ENCODE data around the gene LEF1. TPM values are rescaled to one million over a fixed set of nuclear protein-coding genes. Genes with fewer than 3 reads are reported as not detected.

Gene LEF1
- total RNA-seq, 5 donors from 2014 or later (not counting 1 experiment from before 2014, with no cell fraction given): 412 to 776 (median 500) TPM

- H3K9me3 Mint-ChIP-seq: no peaks in the 10 kb centered on the region
- ATAC-seq (replicated peaks in 1 of 4) (peak; percentile 54 to 58 (median 57)), DNase-seq (no peak)
- no peak overlapping the region for H3K4me3 Mint-ChIP-seq
- peaks cover 46 to 50% (median 49%) of the 10 kb centered on the region in 3 donors for H3K4me1 Mint-ChIP-seq
- H3K4me1 ChIP-seq (ENCODE audit: control insufficient read depth in 1 of 2, extremely low read depth in 1 of 2, insufficient read depth in 2 of 2, low read length in 2 of 2): peaks cover 17 to 21% of the 10 kb centered on the region in 2 experiments
- H3K27ac ChIP-seq (ENCODE audit: low read length): peak overlapping the region; percentile 14
- peaks cover 19% of the 10 kb centered on the region for H3K36me3 Mint-ChIP-seq
- ChIA-PET CTCF (interaction anchor here in 1 of 2 donors (1.0 to 1.7 kb wide), 2 partner anchors 10 to 12 kb away, joined by 3 to 5 read pairs; no protein-coding TSS in a partner anchor), POLR2A (no interaction called here)
- 73% methylated on average over 5 of the region's 5 CpGs for WGBS (ENCODE audit: insufficient coverage)
- H3K9me3 ChIP-seq: no peaks in the 10 kb centered on the region
- peaks cover 11 to 22% of the 10 kb centered on the region in 2 donors for H3K36me3 ChIP-seq (ENCODE audit: control insufficient read depth in 2 of 2, extremely low read depth in 1 of 2, insufficient read depth in 1 of 2, low read length in 1 of 2)
- no peak overlapping the region for H3K4me3 ChIP-seq (ENCODE audit: control insufficient read depth in 1 of 2, extremely low read depth in 1 of 2, low read length in 1 of 2)
- H3K27me3 ChIP-seq (replicated peaks in 1 of 2; ENCODE audit: control insufficient read depth in 2 of 2, extremely low read depth in 1 of 2, insufficient read depth in 2 of 2, low read length in 1 of 2): no peaks in the 10 kb centered on the region
- H3K27ac Mint-ChIP-seq: peak overlapping the region; percentile 88 to 89
- no peaks in the 10 kb centered on the region for H3K27me3 Mint-ChIP-seq
These were observed 125.2 kb downstream of the LEF1 start for GRCh38 chr4:108043526-108043925.

DNA sequence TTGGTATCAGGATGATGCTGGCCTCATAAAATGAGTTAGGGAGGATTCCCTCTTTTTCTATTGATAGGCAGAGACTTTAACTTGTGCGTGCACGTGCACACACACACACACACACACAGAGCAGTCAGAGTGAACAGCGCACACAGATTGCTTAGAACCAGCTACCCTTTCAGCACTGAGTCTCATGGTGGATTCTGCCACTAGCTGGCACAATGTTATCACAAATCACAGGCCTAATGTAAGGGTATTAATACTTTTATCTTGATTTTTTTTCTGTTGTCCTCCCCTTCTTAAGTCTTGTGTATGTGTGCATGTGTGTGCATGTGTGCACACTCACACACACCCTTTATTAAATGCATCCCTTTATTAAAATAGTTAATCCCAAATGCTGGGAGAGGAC lies 125.8 kb downstream of the LEF1 start:
- Mint-ChIP-seq H3K27me3 (no peaks in the 10 kb centered on the region), H3K9me3 (no peaks in the 10 kb centered on the region), H3K4me3 (no peak overlapping the region), H3K36me3 (peaks cover 15% of the 10 kb centered on the region), H3K4me1 (peaks cover 43 to 48% (median 45%) of the 10 kb centered on the region in 3 donors), H3K27ac (peak overlapping the region; percentile 88 to 89)
- Histone ChIP-seq H3K36me3 (ENCODE audit: control insufficient read depth in 2 of 2, extremely low read depth in 1 of 2, insufficient read depth in 1 of 2, low read length in 1 of 2) (peaks cover 5 to 16% of the 10 kb centered on the region in 2 donors), H3K27ac (ENCODE audit: low read length) (no peak overlapping the region), H3K4me1 (ENCODE audit: control insufficient read depth in 1 of 2, extremely low read depth in 1 of 2, insufficient read depth in 2 of 2, low read length in 2 of 2) (peaks cover 13 to 19% of the 10 kb centered on the region in 2 experiments), H3K4me3 (ENCODE audit: control insufficient read depth in 1 of 2, extremely low read depth in 1 of 2, low read length in 1 of 2) (no peak overlapping the region), H3K27me3 (replicated peaks in 1 of 2; ENCODE audit: control insufficient read depth in 2 of 2, extremely low read depth in 1 of 2, insufficient read depth in 2 of 2, low read length in 1 of 2) (no peaks in the 10 kb centered on the region), H3K9me3 (no peaks in the 10 kb centered on the region)
- ATAC-seq (replicated peaks in 1 of 4) (peak in 3 of 4 experiments; percentile 33 to 43 (median 36)), DNase-seq (peak in 1 of 35 experiments; percentile 38)
- no CpG with 5 or more reads among the region's 3 CpGs for WGBS (ENCODE audit: insufficient coverage)
- CTCF ChIA-PET: interaction anchor here in 1 of 2 donors (1.7 kb wide), 1 partner anchor 12 kb away, joined by 5 read pairs; no protein-coding TSS in a partner anchor
- POLR2A ChIA-PET: no interaction called here

DNA sequence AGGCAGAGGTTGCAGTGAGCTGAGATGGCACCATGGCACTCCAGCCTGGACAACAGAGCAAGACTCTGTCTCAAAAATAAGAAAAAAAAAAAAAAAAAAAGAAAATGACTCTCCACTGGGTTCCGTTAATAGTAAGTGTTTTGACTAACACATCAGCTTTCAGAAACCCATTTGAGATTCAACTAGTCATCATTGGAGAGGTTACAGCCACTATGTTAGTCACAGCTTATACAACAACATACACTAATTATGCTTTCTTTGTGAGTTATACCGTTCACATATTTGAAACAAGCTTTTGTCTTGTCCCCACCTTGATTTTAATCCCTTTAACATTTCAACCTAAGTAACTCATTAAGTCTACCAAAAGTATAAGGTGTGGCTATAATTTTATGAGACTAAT lies 130.8 kb downstream of the LEF1 start:
- peaks cover 0 to 11% of the 10 kb centered on the region in 2 donors for H3K36me3 ChIP-seq (ENCODE audit: control insufficient read depth in 2 of 2, extremely low read depth in 1 of 2, insufficient read depth in 1 of 2, low read length in 1 of 2)
- no peak overlapping the region for H3K4me3 ChIP-seq (ENCODE audit: control insufficient read depth in 1 of 2, extremely low read depth in 1 of 2, low read length in 1 of 2)
- Mint-ChIP-seq H3K4me1 (peaks cover 44 to 55% (median 53%) of the 10 kb centered on the region in 3 donors), H3K36me3 (peaks cover 8% of the 10 kb centered on the region), H3K27ac (peak overlapping the region; percentile 89 to 95), H3K27me3 (no peaks in the 10 kb centered on the region), H3K9me3 (no peaks in the 10 kb centered on the region), H3K4me3 (no peak overlapping the region)
- ChIA-PET POLR2A (interaction anchor here in 1 of 2 donors (0.5 kb wide), 1 partner anchor 515 kb away, joined by 3 read pairs; no protein-coding TSS in a partner anchor), CTCF (interaction anchor here (0.6 to 0.7 kb wide), 2 partner anchors 31 to 56 kb away, joined by 5 to 8 read pairs; no protein-coding TSS in a partner anchor)
- H3K9me3 ChIP-seq: no peaks in the 10 kb centered on the region
- peaks cover 34 to 35% of the 10 kb centered on the region in 2 experiments for H3K4me1 ChIP-seq (ENCODE audit: control insufficient read depth in 1 of 2, extremely low read depth in 1 of 2, insufficient read depth in 2 of 2, low read length in 2 of 2)
- H3K27me3 ChIP-seq (replicated peaks in 1 of 2; ENCODE audit: control insufficient read depth in 2 of 2, extremely low read depth in 1 of 2, insufficient read depth in 2 of 2, low read length in 1 of 2): no peaks in the 10 kb centered on the region
- no peak for ATAC-seq (replicated peaks in 1 of 4)
- no CpG with 5 or more reads among the region's 2 CpGs for WGBS (ENCODE audit: insufficient coverage)
- H3K27ac ChIP-seq (ENCODE audit: low read length): no peak overlapping the region
- DNase-seq: no peak

- ATAC-seq (replicated peaks in 1 of 4) (peak; percentile 98 to 99 (median 99)), DNase-seq (peak; percentile 46 to 92 (median 74))
- H3K36me3 ChIP-seq (ENCODE audit: control insufficient read depth in 2 of 2, extremely low read depth in 1 of 2, insufficient read depth in 1 of 2, low read length in 1 of 2): peaks cover 3 to 11% of the 10 kb centered on the region in 2 donors
- peak overlapping the region; percentile 58 for H3K27ac ChIP-seq (ENCODE audit: low read length)
- H3K36me3 Mint-ChIP-seq: peaks cover 12% of the 10 kb centered on the region
- H3K27me3 ChIP-seq (replicated peaks in 1 of 2; ENCODE audit: control insufficient read depth in 2 of 2, extremely low read depth in 1 of 2, insufficient read depth in 2 of 2, low read length in 1 of 2): no peaks in the 10 kb centered on the region
- H3K9me3 ChIP-seq: no peaks in the 10 kb centered on the region
- 29% methylated on average over 1 of the region's 7 CpGs for WGBS (ENCODE audit: insufficient coverage)
- peak overlapping the region in 1 of 2 donors; percentile 53 for H3K4me3 ChIP-seq (ENCODE audit: control insufficient read depth in 1 of 2, extremely low read depth in 1 of 2, low read length in 1 of 2)
- H3K9me3 Mint-ChIP-seq: no peaks in the 10 kb centered on the region
- peaks cover 35 to 39% of the 10 kb centered on the region in 2 experiments for H3K4me1 ChIP-seq (ENCODE audit: control insufficient read depth in 1 of 2, extremely low read depth in 1 of 2, insufficient read depth in 2 of 2, low read length in 2 of 2)
- H3K4me3 Mint-ChIP-seq: peak overlapping the region; percentile 37 to 53 (median 49)
- no peaks in the 10 kb centered on the region for H3K27me3 Mint-ChIP-seq
- peak overlapping the region; percentile 89 to 95 for H3K27ac Mint-ChIP-seq
- ChIA-PET CTCF (interaction anchor here (0.5 to 1.7 kb wide), 6 partner anchors 11 to 481 kb away, joined by 3 to 7 read pairs (median 5); no protein-coding TSS in a partner anchor), POLR2A (interaction anchor here (0.6 to 1.1 kb wide), 7 partner anchors 19 to 1618 kb away, joined by 5 to 9 read pairs (median 5); no protein-coding TSS in a partner anchor)
- H3K4me1 Mint-ChIP-seq: peaks cover 46 to 60% (median 59%) of the 10 kb centered on the region in 3 donors
These were observed 132.5 kb downstream of the LEF1 start for GRCh38 chr4:108036213-108036612.

DNA sequence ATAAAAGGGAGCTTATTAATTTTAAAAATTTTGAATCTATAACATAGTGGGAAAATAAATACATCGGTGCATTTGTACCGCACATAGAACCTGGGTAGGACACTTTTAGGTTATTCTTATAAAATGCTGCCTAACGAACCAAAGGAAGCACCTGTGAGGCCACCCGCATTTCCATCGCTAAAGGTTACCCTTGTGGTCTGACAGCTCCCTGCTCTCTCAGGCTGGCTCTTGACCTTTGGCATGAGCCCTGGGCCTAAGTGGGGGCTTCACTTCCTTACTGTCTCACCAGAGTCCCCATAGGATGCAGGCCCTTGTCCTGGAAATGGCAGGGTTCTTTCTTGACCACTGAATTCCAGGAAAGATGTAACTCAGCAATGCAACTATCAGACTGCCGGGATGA lies 133.0 kb downstream of the LEF1 start:
- Mint-ChIP-seq H3K36me3 (peaks cover 14% of the 10 kb centered on the region), H3K9me3 (no peaks in the 10 kb centered on the region), H3K27me3 (no peaks in the 10 kb centered on the region), H3K4me3 (peak overlapping the region; percentile 39 to 53 (median 49)), H3K4me1 (peaks cover 51 to 65% (median 65%) of the 10 kb centered on the region in 3 donors), H3K27ac (peak overlapping the region; percentile 89 to 95)
- ChIA-PET CTCF (interaction anchor here (0.6 to 1.7 kb wide), 8 partner anchors 12 to 486 kb away, joined by 3 to 7 read pairs (median 4); no protein-coding TSS in a partner anchor), POLR2A (interaction anchor here (0.5 to 1.1 kb wide), 12 partner anchors 19 to 1619 kb away, joined by 3 to 9 read pairs (median 5); no protein-coding TSS in a partner anchor)
- Histone ChIP-seq H3K4me3 (ENCODE audit: control insufficient read depth in 1 of 2, extremely low read depth in 1 of 2, low read length in 1 of 2) (peak overlapping the region in 1 of 2 donors; percentile 53), H3K27ac (ENCODE audit: low read length) (peak overlapping the region; percentile 58), H3K27me3 (replicated peaks in 1 of 2; ENCODE audit: control insufficient read depth in 2 of 2, extremely low read depth in 1 of 2, insufficient read depth in 2 of 2, low read length in 1 of 2) (no peaks in the 10 kb centered on the region), H3K4me1 (ENCODE audit: control insufficient read depth in 1 of 2, extremely low read depth in 1 of 2, insufficient read depth in 2 of 2, low read length in 2 of 2) (peaks cover 40 to 41% of the 10 kb centered on the region in 2 experiments), H3K9me3 (no peaks in the 10 kb centered on the region), H3K36me3 (ENCODE audit: control insufficient read depth in 2 of 2, extremely low read depth in 1 of 2, insufficient read depth in 1 of 2, low read length in 1 of 2) (peaks cover 3 to 11% of the 10 kb centered on the region in 2 donors)
- DNase-seq (no peak), ATAC-seq (replicated peaks in 1 of 4) (no peak)
- 41% methylated on average over 5 of the region's 6 CpGs for WGBS (ENCODE audit: insufficient coverage)

DNA sequence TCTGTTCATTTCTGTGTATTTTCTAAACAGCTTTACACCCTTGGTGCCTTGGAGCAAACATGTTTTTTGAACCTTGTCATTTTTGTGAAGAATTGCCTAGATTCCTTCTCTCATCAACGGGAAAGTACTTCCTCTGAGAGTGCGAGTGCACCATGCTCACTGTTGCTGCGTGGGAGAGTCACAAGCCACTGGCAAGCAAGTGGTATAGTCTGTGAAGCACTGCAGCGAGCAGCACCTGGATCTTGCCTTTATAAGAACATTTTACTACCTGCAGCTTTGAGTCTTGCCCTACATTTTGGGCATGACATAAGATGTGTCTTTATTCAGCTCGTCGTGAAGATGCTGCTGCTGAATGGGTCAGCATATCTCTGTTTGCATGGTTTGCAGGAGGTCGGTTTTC lies 134.2 kb downstream of the LEF1 start:
- DNase-seq (peak in 6 of 35 experiments; percentile 18 to 45 (median 24)), ATAC-seq (replicated peaks in 1 of 4) (no peak)
- Mint-ChIP-seq H3K9me3 (no peaks in the 10 kb centered on the region), H3K4me1 (peaks cover 62 to 76% (median 76%) of the 10 kb centered on the region in 3 donors), H3K27me3 (no peaks in the 10 kb centered on the region), H3K4me3 (peak overlapping the region in 2 of 3 donors; percentile 10 to 53), H3K36me3 (peaks cover 14% of the 10 kb centered on the region), H3K27ac (peak overlapping the region; percentile 82 to 95)
- Histone ChIP-seq H3K27ac (ENCODE audit: low read length) (no peak overlapping the region), H3K27me3 (replicated peaks in 1 of 2; ENCODE audit: control insufficient read depth in 2 of 2, extremely low read depth in 1 of 2, insufficient read depth in 2 of 2, low read length in 1 of 2) (no peaks in the 10 kb centered on the region), H3K9me3 (no peaks in the 10 kb centered on the region), H3K4me3 (ENCODE audit: control insufficient read depth in 1 of 2, extremely low read depth in 1 of 2, low read length in 1 of 2) (no peak overlapping the region), H3K36me3 (ENCODE audit: control insufficient read depth in 2 of 2, extremely low read depth in 1 of 2, insufficient read depth in 1 of 2, low read length in 1 of 2) (peaks cover 3 to 11% of the 10 kb centered on the region in 2 donors), H3K4me1 (ENCODE audit: control insufficient read depth in 1 of 2, extremely low read depth in 1 of 2, insufficient read depth in 2 of 2, low read length in 2 of 2) (peaks cover 49 to 51% of the 10 kb centered on the region in 2 experiments)
- POLR2A ChIA-PET: interaction anchor here in 1 of 2 donors (0.6 to 0.9 kb wide), 2 partner anchors 21 to 895 kb away, joined by 3 read pairs; no protein-coding TSS in a partner anchor
- WGBS (ENCODE audit: insufficient coverage): 62% methylated on average over 5 of the region's 7 CpGs
- CTCF ChIA-PET: interaction anchor here in 1 of 2 donors (0.5 to 2.1 kb wide), 4 partner anchors 13 to 554 kb away, joined by 3 to 7 read pairs (median 5); no protein-coding TSS in a partner anchor

All from T-cell (primary cell).